Suprapubic skin (tissue), 4 donors: ENCODE measurements around the gene LRRC51.

ENCODE experiments used
- CTCF ChIP-seq, 2 donors: fragments of 200-600 bp in 1 of 2; fragments of 450-650 bp in 1 of 2; sonication (generic) in 1 of 2; IDR thresholded peaks; one replicate each; pipeline ENCODE4 v1.5.1; 2016 to 2019; ENCODE audit warnings: antibody characterized with exemption in 2 of 2, mild to moderate bottlenecking in 1 of 2, moderate library complexity in 1 of 2
- EP300 ChIP-seq: sonication (generic); formaldehyde crosslinking; IDR thresholded peaks from one replicate; pipeline ENCODE4 v1.6.1; 2017; ENCODE audit warnings: antibody characterized with exemption
- POLR2A ChIP-seq, 2 donors: fragments of 450-650 bp; IDR thresholded peaks; one replicate each; pipeline ENCODE4 v1.6.1; 2017; ENCODE audit warnings: antibody characterized with exemption in 2 of 2, mild to moderate bottlenecking in 2 of 2, moderate library complexity in 2 of 2
- POLR2AphosphoS5 ChIP-seq, 3 donors: sonication (generic); formaldehyde crosslinking; IDR thresholded peaks; one replicate each; pipeline ENCODE4 v1.6.1; 2017; ENCODE audit warnings: antibody characterized with exemption in 3 of 3

GRCh38 chr11:72132646-72133045 lies 52.0 kb downstream of the LRRC51 start:
- TF ChIP-seq CTCF (IDR thresholded peaks at IDR 0.05): no peak
- no peak for TF ChIP-seq POLR2AphosphoS5 (IDR thresholded peaks at IDR 0.05)
- no peak for TF ChIP-seq EP300
- no peak for TF ChIP-seq POLR2A (IDR thresholded peaks at IDR 0.05)
